GM12801 (cell line): ENCODE results near the gene ITSN1.

Experiments
- TF ChIP-seq, protein P1 (sequence below): IDR thresholded peaks from one replicate; pipeline ENCODE4 v1.5.1; 2011; ENCODE audit warnings: control low read depth; ENCODE audit not compliant: insufficient read length; ENCODE audit errors: extremely low read depth

The ITSN1 gene

DNA sequence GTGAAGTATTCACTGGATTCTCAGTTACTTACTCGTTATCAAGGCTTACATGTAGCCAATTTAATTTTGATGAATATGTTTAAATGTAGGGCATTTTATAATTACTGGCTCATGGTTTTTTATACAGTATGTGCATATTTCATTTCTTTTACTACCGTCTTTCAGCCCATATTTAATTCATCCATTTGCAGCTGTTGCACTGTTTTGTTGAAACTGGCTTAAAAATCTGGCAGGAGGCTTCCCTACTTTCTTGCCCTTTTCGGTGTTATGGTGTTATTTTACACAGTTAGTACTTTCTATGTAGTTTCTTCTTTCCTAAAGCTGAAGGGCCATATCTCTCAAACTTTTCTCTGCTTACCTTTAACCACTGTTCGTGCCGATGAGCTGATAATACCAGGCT lies 54.2 kb downstream of the ITSN1 start:
- TF ChIP-seq, protein P1, sequence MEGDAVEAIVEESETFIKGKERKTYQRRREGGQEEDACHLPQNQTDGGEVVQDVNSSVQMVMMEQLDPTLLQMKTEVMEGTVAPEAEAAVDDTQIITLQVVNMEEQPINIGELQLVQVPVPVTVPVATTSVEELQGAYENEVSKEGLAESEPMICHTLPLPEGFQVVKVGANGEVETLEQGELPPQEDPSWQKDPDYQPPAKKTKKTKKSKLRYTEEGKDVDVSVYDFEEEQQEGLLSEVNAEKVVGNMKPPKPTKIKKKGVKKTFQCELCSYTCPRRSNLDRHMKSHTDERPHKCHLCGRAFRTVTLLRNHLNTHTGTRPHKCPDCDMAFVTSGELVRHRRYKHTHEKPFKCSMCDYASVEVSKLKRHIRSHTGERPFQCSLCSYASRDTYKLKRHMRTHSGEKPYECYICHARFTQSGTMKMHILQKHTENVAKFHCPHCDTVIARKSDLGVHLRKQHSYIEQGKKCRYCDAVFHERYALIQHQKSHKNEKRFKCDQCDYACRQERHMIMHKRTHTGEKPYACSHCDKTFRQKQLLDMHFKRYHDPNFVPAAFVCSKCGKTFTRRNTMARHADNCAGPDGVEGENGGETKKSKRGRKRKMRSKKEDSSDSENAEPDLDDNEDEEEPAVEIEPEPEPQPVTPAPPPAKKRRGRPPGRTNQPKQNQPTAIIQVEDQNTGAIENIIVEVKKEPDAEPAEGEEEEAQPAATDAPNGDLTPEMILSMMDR, result no peak

DNA sequence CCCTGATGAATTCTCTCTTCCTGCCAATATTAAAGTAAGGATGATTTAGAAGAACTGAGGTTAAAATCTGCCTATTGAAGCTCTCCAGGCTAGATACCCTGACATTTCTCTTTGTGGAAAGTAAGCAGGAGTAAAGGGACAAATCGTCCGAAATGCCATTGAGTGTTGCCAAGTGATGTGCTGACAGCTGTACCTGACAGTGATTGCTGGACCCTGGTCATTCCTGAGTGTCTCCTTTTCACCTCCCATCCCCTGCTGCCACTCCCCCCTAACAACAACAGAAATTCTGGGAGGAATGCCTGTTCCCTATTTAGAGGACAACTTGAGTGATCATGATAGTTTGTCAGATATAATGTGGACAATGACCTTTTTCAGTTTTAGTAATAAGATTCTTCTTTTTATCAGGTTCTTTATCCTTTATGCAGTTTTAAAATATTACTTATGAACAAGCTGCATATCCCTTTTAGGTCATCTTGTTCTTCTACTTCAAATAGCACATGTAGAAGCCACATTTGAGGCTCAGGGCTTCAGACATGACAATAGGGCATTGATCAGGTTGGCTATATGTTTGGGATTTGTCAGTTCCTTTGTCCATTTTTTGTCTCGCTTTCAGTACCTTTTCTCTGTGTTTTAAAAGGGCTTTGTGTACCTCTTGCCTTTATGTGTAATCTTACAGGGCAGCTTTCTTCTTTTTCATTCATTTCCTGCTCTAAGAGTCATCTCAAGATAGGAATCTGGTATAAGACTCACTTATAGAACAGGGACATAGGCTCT lies 56.0 kb downstream of the ITSN1 start:
- TF ChIP-seq, protein P1, result no peak

DNA sequence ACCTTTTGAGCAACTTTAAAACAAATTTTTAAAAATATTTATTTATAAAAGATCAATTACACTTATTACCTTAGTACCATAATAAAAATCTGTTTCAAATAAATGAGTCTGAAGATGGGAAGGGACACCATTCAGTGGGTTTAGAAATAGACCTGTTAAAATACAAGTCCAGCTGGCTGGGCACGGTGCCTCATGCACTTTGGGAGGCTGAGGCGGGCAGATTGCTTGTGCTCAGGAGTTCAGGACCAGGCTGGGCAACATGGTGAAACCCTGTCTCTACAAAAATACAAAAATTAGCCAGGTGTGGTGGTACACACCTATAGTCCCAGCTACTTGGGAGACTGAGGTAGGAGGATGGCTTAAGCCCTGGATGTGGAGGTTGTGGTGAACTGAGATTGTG lies 57.0 kb downstream of the ITSN1 start:
- TF ChIP-seq, protein P1, result no peak

DNA sequence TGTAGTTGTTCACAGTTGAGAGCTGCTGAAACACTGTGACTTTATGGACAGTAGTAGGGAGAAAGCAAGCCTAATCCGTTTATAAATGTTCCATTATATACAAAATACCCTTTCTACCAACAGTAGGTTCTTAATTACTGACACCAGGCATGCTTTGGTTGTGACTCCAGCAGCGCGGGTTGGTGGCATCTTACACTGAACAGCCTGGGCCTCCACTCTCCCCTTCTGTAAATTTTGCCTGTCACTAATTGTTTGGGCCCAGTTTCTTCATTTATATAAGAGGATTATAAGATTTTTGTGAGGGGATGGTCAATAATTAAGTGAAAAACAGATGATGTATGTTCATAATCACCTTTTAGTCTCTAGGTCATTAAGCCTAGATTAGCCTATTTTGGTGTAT lies 58.2 kb downstream of the ITSN1 start:
- TF ChIP-seq, protein P1, result no peak

DNA sequence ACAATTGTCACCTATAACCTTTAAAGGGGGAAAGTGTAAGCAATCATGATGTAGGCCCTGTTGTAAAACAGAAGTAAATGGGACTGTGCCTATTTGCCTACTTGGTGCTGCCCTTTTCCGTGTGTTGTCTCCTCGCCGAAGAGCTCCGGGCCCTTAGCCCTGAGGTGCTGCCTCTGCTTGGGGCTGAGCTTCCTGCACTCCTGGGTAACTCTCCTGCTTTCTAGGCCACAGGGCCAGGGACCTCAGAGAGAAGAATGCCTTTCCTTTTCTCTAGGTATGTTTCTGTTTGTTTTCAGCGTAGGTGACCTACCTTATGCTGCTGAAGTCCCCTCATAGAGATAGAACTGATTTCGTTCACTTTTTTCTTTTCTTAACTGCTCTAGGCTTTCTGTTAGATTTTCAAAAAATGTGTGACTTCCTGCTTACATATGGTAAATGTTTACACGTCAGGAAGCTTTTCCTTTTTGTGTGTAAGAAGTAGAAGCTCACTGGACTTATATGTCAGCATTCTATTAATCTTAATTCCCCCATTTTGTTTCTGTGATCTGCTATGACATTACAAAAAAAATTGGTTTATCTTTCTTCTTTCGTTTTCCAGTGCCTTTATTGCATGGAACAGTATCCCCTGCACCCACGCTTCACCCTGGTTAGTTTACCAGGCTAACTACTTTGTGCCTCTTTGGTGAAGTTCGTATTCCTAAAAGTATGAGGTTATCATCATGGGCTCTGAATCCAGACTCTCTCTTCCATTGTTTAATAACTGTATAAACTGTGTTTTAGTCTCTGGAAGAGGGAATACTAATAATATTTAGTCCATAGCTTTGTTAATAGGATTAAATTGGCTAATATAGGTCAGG lies 61.7 kb downstream of the ITSN1 start:
- TF ChIP-seq, protein P1, result no peak

DNA sequence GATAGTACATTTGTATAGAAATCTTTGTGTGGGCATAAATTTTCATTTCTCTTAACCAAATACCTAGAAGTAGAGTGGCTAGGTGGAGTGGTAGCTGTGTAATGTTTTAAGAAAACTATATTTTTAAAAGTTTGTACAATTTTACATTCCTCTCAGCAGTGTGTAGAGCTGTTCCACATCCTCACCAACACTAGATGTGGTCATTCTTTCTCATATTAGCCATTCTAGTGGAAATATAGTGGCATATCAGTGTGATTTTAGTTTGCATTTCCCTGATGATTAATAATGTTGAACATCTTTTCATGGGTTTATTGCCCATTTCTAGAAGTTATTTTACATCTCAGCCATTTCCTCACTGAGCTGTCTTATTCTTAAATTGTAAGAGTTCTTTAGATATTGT lies 65.5 kb downstream of the ITSN1 start:
- TF ChIP-seq, protein P1, result no peak

DNA sequence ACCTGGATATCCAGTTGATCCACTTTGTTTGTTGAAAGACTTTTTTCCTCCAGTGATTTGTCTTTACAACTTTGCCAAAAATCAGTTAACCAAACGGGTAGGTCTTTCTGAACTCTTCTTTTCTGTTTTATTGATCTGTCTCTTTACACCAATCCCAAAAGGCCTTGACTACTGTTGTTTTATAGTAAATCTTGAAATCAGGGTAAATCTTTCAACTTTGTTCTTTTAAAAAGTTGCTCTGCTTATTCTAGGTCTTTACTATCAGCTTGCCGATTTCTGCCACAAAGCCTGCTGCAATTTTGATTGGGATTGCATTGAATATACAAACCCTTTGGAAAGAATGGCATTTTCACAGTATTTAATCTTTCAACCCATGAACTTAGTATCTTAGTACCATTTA lies 66.6 kb downstream of the ITSN1 start:
- TF ChIP-seq, protein P1, result no peak
